Measurements from ENCODE around the gene CHCHD3.

DNA sequence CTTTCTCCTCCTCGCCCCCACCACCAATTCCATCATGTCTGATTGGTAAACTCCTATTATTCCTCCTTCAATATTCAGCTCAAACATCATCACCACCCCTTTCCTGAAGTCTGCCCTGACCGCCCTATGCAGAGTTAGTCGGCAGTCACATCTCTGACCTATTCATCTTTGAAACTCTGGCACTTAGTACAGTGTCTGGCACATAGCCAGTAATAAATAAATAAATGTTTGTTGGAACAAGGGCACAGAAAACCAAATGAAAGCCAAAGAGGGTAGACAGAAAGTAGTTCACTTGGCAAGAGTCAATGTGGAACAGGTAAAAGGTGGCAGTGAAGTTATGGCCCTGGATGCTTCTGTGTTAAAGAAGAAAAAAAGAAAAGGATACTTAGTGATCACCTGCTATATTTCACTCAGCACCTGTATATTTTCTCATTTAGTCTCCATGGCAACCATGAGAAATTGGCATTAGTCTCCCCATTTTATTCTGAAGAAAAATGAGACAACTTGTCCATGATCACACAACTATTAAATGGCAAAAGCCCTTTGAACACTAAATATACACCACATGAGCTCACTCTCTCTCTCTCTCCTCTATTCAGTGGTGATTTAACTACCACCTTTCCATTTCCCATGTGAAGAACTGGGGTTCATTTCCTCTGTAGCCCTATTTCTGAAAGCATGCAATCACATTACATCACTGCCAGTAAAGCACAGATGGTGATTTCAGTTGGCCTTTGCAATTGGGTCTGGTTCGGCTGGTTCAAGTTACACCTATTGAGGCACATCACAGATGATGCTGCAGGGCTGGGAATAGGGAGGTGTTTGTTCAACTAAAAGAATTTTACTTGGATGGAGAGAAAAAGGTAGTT, 25.3 kb downstream of the CHCHD3 start:
- TF ChIP-seq, protein P1, sequence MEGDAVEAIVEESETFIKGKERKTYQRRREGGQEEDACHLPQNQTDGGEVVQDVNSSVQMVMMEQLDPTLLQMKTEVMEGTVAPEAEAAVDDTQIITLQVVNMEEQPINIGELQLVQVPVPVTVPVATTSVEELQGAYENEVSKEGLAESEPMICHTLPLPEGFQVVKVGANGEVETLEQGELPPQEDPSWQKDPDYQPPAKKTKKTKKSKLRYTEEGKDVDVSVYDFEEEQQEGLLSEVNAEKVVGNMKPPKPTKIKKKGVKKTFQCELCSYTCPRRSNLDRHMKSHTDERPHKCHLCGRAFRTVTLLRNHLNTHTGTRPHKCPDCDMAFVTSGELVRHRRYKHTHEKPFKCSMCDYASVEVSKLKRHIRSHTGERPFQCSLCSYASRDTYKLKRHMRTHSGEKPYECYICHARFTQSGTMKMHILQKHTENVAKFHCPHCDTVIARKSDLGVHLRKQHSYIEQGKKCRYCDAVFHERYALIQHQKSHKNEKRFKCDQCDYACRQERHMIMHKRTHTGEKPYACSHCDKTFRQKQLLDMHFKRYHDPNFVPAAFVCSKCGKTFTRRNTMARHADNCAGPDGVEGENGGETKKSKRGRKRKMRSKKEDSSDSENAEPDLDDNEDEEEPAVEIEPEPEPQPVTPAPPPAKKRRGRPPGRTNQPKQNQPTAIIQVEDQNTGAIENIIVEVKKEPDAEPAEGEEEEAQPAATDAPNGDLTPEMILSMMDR (IDR thresholded peaks at IDR 0.05): no peak
- TF ChIP-seq POLR2A (IDR thresholded peaks at IDR 0.05): no peak
- TF ChIP-seq EP300 (IDR thresholded peaks at IDR 0.05): no peak
- TF ChIP-seq POLR2AphosphoS5 (IDR thresholded peaks at IDR 0.05): no peak
